Measurements from ENCODE around the gene ZNF738.
"Not testable (repeated sequence)": the region's sequence is repeated elsewhere in the genome, so short reads cannot be mapped to it uniquely, and the experiment has no call there.

ZNF738 gene

GRCh38 chr19:21358768-21359451 is at the start of gene ZNF738:
Gene ZNF738 (plus strand): TSS chr19:21359000. CDS start chr19:21359141, 141 bp downstream.
- DNase-seq (ENCODE audit: low spot score): peak; percentile 55

- not testable (repeated sequence) for DNase-seq (ENCODE audit: low spot score)
Measured at GRCh38 chr19:21312807-21313206, 46.0 kb upstream of the ZNF738 start.

- no peak for DNase-seq (ENCODE audit: low spot score)
Measured at GRCh38 chr19:21314676-21315075, 44.1 kb upstream of the ZNF738 start.

- no peak for DNase-seq (ENCODE audit: low spot score)
Measured at GRCh38 chr19:21317821-21318220, 41.0 kb upstream of the ZNF738 start.

GRCh38 chr19:21321134-21321533 is 37.7 kb upstream of the ZNF738 start:
- DNase-seq (ENCODE audit: low spot score): no peak

GRCh38 chr19:21321996-21322395 is 36.8 kb upstream of the ZNF738 start:
- DNase-seq (ENCODE audit: low spot score): no peak

- DNase-seq (ENCODE audit: low spot score): no peak
Measured at GRCh38 chr19:21322528-21322927, 36.3 kb upstream of the ZNF738 start.

GRCh38 chr19:21323000-21323399 is 35.8 kb upstream of the ZNF738 start:
- DNase-seq (ENCODE audit: low spot score): no peak

- DNase-seq (ENCODE audit: low spot score): no peak
Measured at GRCh38 chr19:21326169-21326568, 32.6 kb upstream of the ZNF738 start.

- no peak for DNase-seq (ENCODE audit: low spot score)
Measured at GRCh38 chr19:21328406-21328805, 30.4 kb upstream of the ZNF738 start.

- DNase-seq (ENCODE audit: low spot score): peak; percentile 64
Measured at GRCh38 chr19:21328885-21329605, 29.8 kb upstream of the ZNF738 start, which contains the start of gene ZNF708. Gene ZNF708 (minus strand): TSS chr19:21329410. CDS start chr19:21329212, 198 bp downstream.

GRCh38 chr19:21335721-21336120 is 23.1 kb upstream of the ZNF738 start:
- DNase-seq (ENCODE audit: low spot score): no peak

GRCh38 chr19:21344841-21345240 is 14.0 kb upstream of the ZNF738 start:
- not testable (repeated sequence) for DNase-seq (ENCODE audit: low spot score)

- DNase-seq (ENCODE audit: low spot score): no peak
Measured at GRCh38 chr19:21352830-21353229, 6.0 kb upstream of the ZNF738 start.

GRCh38 chr19:21362291-21362690 is 3.5 kb downstream of the ZNF738 start:
- no peak for DNase-seq (ENCODE audit: low spot score)

- DNase-seq (ENCODE audit: low spot score): no peak
Measured at GRCh38 chr19:21383980-21384582, 25.3 kb downstream of the ZNF738 start.

- DNase-seq (ENCODE audit: low spot score): no peak
Measured at GRCh38 chr19:21396121-21396520, 37.3 kb downstream of the ZNF738 start.

- peak; percentile 85 for DNase-seq (ENCODE audit: low spot score)
Measured at GRCh38 chr19:21396893-21397572, 38.2 kb downstream of the ZNF738 start, which contains the start of gene ZNF493. Gene ZNF493 (plus strand): TSS chr19:21397133. CDS start chr19:21397238, 105 bp downstream.

- DNase-seq (ENCODE audit: low spot score): no peak
Measured at GRCh38 chr19:21398851-21399250, 40.1 kb downstream of the ZNF738 start.

GRCh38 chr19:21402303-21402985 is 43.6 kb downstream of the ZNF738 start:
- DNase-seq (ENCODE audit: low spot score): no peak

- no peak for DNase-seq (ENCODE audit: low spot score)
Measured at GRCh38 chr19:21410166-21410565, 51.4 kb downstream of the ZNF738 start.

- DNase-seq (ENCODE audit: low spot score): no peak
Measured at GRCh38 chr19:21422244-21422643, 63.4 kb downstream of the ZNF738 start.

Measured in hematopoietic multipotent progenitor cell treated with erythropoietin and hydrocortisone succinate and interleukin-3 and kit ligand, for 15 days (in vitro differentiated cells).